ENCODE results near the gene CISD2. TPM values are rescaled to one million over a fixed set of nuclear protein-coding genes. Genes with fewer than 3 reads are reported as not detected.
"Not testable (repeated sequence)": the region's sequence is repeated elsewhere in the genome, so short reads cannot be mapped to it uniquely, and the experiment has no call there.

CISD2 gene
- total and polyA plus RNA-seq, 2 experiments from 2014 or later = 34.1 to 102 TPM

GRCh38 chr4:102865327-102865726 lies 3.5 kb upstream of the CISD2 start:
- not testable (repeated sequence) for H3F3A ChIP-seq (replicated peaks; ENCODE audit: low read depth); H2AFZ ChIP-seq; H3K27ac Mint-ChIP-seq; H3K9me3 Mint-ChIP-seq; H4K20me1 ChIP-seq (replicated peaks; ENCODE audit: insufficient read depth); DNase-seq (ENCODE audit: low spot score); H3K27me3 ChIP-seq (ENCODE audit: insufficient read depth); H3K36me3 ChIP-seq (ENCODE audit: insufficient read depth); H3K27ac ChIP-seq (ENCODE audit: low read depth); H3K9me2 ChIP-seq (ENCODE audit: insufficient read depth); H3K4me3 Mint-ChIP-seq; H3K4me2 ChIP-seq; ATAC-seq; H3K4me3 ChIP-seq
- H3K27me3 Mint-ChIP-seq (ENCODE audit: insufficient read depth, low read depth, poor library complexity) = peaks cover 11% of the 10 kb centered on the region
- H3K79me2 ChIP-seq (replicated peaks; ENCODE audit: insufficient read depth) = peaks cover 60% of the 10 kb centered on the region
- peaks cover 12% of the 10 kb centered on the region for H3K4me1 ChIP-seq (ENCODE audit: insufficient read depth)
- peaks cover 24% of the 10 kb centered on the region; the same call in 2 of the 3 replicates for H3K4me1 Mint-ChIP-seq
- H3K36me3 Mint-ChIP-seq (ENCODE audit: low read depth) = peaks cover 19% of the 10 kb centered on the region

GRCh38 chr4:102867278-102868152 lies 1.3 kb upstream of the CISD2 start:
- Histone ChIP-seq H3F3A (replicated peaks; ENCODE audit: low read depth) (no peaks in the 10 kb centered on the region; the same call in 1 of the 2 replicates), H3K9me2 (ENCODE audit: insufficient read depth) (no peaks in the 10 kb centered on the region), H4K20me1 (replicated peaks; ENCODE audit: insufficient read depth) (no peaks in the 10 kb centered on the region), H3K4me1 (ENCODE audit: insufficient read depth) (peaks cover 24% of the 10 kb centered on the region), H3K79me2 (replicated peaks; ENCODE audit: insufficient read depth) (peaks cover 82% of the 10 kb centered on the region), H3K4me2 (peak overlapping the region; percentile 78), H3K27ac (ENCODE audit: low read depth) (peak overlapping the region; percentile 94), H3K36me3 (ENCODE audit: insufficient read depth) (no peaks in the 10 kb centered on the region; the same call in 1 of the 2 replicates), H2AFZ (no peak overlapping the region), H3K4me3 (peak overlapping the region; percentile 60), H3K27me3 (ENCODE audit: insufficient read depth) (no peaks in the 10 kb centered on the region)
- peaks cover 35% of the 10 kb centered on the region for H3K4me1 Mint-ChIP-seq
- ATAC-seq (no peak), DNase-seq (ENCODE audit: low spot score) (no peak)
- peaks cover 7% of the 10 kb centered on the region for H3K27me3 Mint-ChIP-seq (ENCODE audit: insufficient read depth, low read depth, poor library complexity)
- H3K4me3 Mint-ChIP-seq = peak overlapping the region; percentile 97
- H3K27ac Mint-ChIP-seq = peak overlapping the region; percentile 86
- H3K36me3 Mint-ChIP-seq (ENCODE audit: low read depth) = peaks cover 9% of the 10 kb centered on the region
- H3K9me3 Mint-ChIP-seq = no peaks in the 10 kb centered on the region; the same call in 2 of the 3 replicates
- TF ChIP-seq ETS1 (IDR thresholded peaks at IDR 0.05) (no peak), JUNB (IDR thresholded peaks at IDR 0.05; ENCODE audit: unreplicated experiment) (no peak), ZNF462 (CRISPR knock-in tag; IDR thresholded peaks at IDR 0.05) (no peak), ZNF331 (CRISPR knock-in tag; IDR thresholded peaks at IDR 0.05; ENCODE audit: low read depth) (no peak), CREB1 (CRISPR knock-in tag; IDR thresholded peaks at IDR 0.05; ENCODE audit: low read depth) (no peak), EZH2phosphoT487 (IDR thresholded peaks at IDR 0.05; ENCODE audit: unreplicated experiment) (no peak), STAT1 (IDR thresholded peaks at IDR 0.05; ENCODE audit: unreplicated experiment) (no peak), POLR2AphosphoS5 (IDR thresholded peaks at IDR 0.05; ENCODE audit: low read depth) (no peak), REST (IDR thresholded peaks at IDR 0.05; ENCODE audit: unreplicated experiment) (no peak), EZH2 (IDR thresholded peaks at IDR 0.05; ENCODE audit: low read depth, unreplicated experiment) (no peak)
